Stimulated activated CD4-positive, alpha-beta T cell treated with anti-CD3 and anti-CD28 coated beads, Interleukin-4, amount 100 ng/mL, for 4 hours (primary cell): ENCODE data around the gene FOXC2.
"Not testable (repeated sequence)": the region's sequence is repeated elsewhere in the genome, so short reads cannot be mapped to it uniquely, and the experiment has no call there.

Experiments used
- DNase-seq, 2 experiments: peaks; one replicate each; pipeline ENCODE4 v3.0.0-alpha.2; 2020

The FOXC2 gene

DNA sequence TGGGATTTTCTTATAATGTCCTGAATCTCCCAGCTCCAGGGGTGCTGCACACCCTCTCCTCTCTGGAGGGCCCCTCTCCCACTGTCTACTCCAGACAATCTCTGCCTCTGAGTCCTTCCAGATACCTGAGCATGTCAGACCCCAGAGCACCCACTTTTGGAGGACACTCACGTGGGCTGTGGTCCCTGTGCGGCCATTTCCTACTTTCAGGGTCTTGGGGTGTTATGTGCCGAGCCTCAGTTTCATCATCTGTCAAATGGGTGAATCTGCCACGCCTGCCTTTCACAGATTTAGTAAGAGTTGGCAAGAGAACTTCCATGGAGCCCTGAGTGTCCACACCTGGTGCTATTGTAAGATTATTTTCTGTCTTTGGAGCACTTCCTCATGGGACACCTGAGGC, 8.0 kb downstream of the FOXC2 start:
- DNase-seq = no peak

DNA sequence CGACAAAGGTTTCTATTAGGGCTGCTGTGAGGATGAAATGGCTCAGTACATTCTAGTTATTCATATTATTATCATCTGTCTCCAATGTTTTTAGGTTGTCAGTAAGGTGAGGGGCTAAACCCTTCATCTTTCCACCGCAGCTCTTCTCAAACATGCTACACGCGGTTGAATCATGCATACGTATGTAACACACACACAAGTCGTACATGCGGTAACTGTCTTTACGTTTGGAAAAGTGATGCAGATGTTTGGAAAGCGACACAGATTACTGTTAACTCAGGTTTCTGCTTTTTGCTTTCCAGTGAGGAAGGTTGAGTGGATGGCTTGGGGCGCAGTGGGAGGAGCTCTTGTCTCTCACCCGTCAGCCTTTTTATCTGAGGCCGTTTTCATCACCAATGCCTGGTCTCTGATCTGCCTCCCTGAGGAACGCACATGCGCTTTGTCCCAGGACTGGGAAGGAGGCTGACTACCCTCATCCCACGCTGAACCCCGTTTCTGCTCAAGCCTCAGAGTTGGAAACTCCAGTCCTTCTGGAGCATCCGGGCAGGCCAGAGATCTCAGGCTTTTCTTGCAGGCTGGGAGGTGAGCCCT, 8.6 kb downstream of the FOXC2 start:
- DNase-seq = no peak

DNA sequence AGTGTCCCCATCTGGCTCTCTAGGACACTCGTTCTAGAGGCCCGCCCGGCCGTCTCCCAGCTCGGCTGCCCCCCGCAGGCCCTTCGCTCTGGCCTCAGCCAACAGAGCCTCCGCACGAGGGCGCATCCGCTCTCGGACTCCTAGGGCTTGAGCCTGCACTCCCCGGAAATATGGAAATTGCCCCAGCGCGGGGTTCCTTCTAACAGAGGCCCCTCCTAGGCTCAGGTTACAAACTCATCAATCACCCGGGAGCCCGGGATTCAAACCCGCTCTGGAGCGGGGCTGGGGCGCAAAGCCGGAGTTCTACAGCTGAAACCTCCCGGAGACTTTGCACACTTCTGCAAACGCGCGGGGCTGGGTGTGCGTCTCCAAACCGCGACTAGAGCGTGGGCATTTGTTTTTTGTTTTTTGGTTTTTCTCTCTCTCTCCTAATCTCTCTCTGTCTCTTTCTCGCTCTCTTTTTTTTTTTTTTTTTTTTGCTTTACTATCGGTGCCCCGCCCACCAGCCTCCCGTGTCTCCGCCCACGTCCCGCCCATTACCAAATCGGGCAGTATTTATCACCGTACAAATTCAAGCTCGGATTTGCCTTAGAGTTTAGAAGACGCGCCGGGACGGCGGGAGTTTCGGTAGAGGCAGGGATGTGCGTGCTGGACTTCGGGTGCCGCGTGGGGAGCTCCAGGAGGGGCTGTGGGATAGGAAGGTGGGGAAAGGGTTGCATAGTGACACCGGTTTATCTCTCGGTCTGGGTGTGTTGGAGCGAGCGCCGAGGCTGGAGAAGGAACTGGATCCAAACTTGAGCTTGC, 9.3 kb downstream of the FOXC2 start:
- peak; percentile 38 to 39 for DNase-seq

DNA sequence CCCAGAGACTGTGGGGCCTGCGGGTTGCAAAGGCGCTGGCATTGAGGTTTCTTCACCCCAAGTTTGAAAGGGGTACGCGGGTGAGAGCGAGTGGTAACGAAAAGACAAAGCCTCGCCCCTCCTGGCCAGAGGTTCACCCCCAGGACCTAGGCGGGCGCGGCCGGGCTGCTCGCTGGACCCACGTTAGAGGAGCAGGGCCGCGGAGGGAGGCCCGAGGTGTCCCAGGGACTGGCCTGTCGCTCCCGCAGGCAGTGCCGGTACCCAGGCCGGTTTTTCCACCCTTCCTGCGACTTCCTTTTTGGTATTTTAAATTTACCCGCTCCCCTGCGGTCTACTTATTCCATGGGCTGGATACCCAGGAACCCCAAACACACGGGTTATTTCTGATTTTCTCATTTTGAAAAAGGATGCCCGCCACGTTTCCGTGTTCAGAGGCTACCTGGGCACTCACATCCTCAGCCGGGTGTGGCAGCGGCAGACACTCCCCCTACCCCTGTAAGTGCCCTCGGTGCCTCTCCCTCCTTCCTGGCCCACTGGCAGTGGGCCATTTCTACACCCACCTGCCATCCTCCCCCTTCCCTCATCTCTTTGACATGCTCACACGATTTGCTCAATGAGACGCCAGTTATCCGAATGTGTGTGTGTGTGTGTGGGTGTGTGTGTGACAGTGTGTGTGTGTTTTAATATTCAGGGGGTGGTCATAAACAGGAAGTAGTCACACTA, 10.1 kb downstream of the FOXC2 start:
- no peak for DNase-seq

DNA sequence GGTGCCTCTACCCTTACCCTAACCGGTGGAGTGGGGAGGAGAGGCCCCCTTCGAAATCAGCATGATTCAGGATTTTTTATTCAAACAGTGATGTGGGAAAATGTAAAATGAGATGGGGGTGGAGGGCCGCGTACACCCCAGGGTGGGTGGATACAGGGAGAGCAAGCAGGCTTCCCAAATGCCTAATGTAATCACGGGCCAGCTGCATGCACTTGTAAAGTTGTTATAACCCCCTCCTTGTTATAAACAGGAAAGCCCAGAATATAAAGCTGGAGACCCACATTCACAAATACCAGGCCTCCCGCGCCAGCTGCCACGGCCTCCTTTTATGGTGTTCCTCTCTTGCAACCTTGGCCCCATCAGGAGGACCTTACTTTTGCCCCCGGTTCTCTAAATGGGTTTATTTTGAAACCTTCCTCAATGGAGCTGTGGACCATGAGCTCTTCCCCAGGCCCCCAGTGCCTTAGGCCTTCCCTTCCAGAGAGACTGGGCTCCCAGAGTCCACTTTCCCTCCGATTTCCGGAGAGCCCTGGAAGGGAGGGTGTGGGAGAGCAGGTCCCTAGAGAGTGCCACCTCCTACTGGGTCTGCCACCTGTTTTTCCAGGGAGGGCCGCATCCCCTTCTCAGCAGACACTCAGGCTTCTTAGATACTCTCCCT, 10.8 kb downstream of the FOXC2 start:
- no peak for DNase-seq

DNA sequence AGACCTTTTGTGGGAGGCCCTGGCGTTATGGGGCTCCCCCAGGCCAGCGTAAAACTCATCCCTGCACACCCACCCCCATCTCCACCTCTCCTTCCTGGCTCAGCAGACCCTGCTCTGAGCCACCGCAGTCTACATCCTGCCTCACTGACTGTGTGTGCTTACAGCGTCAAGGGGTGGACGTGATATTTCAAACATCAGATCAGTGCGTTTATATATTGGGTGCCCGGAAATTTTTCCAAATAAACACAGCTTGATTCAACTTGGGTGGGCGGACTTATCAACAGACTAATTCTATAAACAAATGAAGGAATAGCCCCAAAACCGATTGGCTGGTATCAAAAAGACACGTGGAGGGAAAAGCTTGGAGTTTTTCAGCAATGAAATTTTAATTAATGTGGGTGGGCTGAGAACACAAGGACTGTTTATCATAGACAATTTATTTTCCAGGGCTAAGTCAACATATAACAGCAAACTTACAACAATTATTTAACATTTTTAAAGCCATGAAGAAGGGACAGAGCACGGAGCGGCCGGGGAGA, 11.5 kb downstream of the FOXC2 start, which contains the start of gene FOXL1:
Gene FOXL1 (plus strand): TSS at position 489 of the 539 bp plus-strand sequence. CDS start 175 bp downstream, outside the sequence.
- no peak for DNase-seq

DNA sequence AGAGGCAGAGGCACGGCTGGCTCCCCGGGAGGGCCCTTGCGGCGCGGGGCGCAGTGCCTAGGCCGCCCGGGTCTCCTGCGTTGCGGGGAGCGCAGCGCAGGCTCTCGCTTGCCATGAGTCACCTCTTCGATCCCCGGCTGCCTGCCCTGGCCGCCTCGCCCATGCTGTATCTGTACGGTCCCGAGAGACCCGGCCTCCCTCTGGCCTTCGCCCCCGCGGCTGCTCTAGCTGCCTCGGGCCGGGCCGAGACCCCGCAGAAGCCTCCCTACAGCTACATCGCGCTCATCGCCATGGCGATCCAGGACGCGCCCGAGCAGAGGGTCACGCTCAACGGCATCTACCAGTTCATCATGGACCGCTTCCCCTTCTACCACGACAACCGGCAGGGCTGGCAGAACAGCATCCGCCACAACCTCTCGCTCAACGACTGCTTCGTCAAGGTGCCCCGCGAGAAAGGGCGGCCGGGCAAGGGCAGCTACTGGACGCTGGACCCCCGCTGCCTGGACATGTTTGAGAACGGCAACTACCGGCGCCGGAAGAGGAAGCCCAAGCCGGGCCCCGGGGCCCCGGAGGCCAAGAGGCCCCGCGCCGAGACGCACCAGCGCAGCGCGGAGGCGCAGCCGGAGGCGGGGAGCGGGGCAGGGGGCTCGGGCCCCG, 12.1 kb downstream of the FOXC2 start:
- no peak for DNase-seq

DNA sequence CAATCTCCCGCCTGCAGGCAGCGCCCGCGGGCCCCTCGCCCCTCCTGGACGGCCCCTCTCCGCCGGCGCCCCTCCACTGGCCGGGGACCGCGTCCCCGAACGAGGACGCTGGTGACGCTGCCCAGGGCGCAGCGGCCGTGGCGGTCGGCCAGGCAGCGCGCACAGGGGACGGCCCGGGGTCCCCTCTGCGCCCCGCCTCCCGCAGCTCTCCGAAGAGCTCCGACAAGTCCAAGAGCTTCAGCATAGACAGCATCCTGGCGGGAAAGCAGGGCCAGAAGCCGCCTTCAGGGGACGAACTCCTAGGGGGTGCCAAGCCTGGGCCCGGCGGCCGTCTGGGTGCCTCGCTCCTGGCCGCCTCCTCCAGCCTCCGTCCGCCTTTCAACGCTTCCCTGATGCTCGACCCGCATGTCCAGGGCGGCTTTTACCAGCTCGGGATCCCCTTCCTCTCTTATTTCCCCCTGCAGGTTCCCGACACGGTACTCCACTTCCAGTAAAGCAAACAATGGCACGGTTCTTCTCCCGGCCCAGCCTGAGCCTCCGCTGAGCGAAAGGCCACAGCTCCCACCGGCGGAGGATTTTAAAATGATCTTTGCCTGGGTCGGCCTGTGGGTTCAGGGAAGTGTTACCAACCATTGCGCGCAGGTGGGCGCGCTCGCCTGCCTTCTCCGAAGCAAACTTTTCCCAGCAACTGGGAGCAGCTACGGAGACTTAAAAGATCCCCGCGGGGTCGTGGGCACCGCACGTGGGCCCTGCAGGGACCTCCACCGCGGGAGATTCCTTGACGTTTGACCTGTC, 12.8 kb downstream of the FOXC2 start:
- no peak for DNase-seq

DNA sequence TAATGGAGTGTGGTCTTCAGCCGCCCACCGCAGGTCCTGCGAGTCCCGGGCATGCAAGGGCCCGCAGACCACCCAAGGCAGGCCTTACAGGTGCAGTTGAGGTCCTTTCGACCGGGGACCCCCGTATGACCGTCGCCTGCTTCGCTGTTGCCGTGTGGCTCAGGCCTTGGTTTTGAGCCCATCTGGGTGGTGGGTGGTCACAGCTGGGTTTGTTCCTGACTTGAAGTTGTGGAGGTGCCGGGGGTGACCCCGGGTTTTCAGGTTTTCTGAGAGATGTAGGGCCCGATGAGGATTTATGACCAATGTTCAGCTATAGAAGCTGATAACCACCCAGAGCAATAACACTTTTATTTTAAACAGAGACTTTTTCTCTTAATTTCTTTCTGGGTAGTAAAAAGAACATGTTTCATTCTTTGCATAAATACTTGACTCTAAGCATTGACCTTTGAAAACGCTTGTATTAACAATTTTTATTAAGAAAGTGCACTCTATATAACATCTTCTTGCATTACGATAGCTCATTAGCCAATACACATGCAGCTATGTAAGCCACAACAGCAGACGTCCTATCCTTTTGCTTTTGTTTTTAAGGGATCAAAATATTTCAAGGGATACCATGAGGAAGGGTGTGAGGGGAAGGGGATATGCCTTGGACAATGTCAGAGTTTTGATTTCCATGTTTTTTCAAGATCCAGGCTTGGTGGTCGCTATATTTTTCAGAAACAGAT, 13.6 kb downstream of the FOXC2 start:
- DNase-seq = no peak

DNA sequence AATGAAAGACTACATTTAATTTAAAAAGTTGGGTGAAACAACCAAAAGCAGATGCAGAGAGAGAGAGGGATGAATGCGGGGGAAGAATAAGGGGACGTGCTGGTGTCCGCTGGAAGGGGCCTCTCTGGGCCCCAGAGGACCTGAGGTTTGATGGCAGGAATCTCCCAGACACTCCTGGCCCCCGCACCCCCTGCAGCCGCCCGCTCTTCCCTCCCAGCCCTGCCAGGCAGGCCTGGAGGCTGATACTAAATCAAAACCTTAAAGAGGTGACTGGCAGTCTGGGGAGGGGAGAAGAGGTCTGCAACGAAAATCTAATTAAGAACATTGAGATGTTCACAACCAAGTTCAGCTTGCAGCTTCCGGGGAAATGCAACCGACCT, 14.2 kb downstream of the FOXC2 start:
- DNase-seq = no peak

DNA sequence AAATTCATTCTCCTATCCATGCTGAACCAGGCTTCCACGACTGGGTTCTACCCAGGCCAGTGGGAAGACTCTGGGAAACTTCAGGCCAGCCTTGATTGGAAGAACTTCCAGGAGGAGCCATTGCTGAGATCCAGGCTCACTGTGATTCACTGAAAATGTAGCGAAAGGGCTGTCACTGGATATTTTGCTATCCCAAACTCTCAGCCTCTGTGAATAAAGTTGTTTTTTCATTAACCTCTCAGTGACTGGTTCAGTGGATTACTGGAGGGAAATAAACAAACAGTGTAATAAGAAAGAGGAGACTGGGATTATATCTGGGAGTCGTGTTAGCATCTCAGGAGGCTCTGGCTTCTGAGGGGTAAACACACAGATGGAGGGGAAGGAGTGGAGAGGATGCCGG, 14.8 kb downstream of the FOXC2 start:
- DNase-seq = no peak

DNA sequence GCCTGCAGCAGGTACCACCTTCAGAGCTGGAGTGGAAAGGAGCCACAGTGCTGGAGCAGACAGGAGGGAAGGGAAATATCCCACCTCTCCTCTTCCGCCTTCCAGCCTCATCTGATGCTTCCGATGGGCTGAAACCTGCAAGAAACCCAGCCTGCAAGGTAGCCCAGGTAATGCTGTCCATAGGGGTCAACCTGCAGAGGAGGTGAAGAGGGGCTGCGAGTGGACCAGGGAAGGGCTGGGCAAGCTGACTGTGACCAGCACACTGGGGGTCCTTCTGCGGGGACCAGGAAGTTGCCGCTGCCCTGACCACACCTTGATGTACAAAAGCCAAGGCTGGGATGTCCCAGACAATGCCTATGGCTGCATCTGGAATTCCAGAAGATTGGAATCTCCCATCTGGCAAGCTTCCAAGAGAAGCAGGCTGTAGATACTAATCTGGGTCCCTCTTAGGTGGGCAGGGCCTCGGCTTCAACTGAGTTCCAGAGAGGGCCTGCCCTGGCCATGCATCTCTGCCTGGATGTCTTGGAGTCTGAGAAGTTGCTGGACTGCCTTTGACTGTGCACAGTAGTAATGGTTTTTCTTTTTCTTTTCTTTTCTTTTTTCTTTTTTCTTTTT, 17.5 kb downstream of the FOXC2 start:
- DNase-seq = no peak

DNA sequence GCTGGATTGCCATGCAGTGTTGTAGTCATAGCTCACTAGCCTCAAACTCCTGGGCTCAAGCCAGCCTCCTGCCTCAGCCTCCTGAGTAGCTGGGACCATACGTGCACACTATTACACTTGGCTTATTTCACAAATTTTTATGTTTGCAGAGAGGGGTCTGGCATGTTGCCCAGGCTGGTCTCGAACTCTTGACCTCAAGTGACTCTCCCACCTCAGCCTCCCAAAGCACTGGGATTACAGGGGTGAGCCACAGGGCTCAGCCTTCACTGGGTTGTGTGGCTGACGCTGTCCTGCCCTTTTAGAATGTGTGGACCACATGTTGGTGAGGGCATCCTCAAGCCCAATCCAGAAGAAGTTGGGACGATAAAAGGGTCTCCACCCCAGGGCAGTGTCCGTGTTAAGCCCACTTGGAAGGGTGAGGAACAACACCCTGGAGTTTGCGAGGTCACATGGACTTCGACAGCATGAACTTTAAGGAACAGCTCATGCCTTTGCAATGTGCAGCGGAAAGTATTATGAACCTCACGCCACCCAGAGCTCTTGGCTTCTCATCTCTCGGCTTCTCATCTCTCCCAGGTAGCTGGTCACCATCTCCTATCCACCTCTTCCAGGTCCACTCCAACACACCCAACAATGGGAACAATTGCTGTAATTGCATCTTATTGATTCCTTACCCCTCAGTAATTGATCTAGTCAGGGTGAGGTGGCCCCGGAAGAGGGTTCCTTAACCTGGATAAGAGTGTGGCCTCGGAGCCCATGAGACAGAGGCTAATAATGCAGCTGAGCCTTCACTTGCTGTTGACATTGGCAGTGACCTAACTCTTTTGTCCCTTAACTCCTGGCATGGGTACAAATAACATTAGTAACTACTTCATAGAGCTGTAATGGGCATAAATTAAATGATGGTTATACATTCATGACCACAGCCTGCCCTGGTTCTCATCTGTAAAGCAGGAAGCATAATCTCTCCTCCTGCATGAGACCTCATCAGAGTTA, 18.4 kb downstream of the FOXC2 start:
- no peak for DNase-seq

DNA sequence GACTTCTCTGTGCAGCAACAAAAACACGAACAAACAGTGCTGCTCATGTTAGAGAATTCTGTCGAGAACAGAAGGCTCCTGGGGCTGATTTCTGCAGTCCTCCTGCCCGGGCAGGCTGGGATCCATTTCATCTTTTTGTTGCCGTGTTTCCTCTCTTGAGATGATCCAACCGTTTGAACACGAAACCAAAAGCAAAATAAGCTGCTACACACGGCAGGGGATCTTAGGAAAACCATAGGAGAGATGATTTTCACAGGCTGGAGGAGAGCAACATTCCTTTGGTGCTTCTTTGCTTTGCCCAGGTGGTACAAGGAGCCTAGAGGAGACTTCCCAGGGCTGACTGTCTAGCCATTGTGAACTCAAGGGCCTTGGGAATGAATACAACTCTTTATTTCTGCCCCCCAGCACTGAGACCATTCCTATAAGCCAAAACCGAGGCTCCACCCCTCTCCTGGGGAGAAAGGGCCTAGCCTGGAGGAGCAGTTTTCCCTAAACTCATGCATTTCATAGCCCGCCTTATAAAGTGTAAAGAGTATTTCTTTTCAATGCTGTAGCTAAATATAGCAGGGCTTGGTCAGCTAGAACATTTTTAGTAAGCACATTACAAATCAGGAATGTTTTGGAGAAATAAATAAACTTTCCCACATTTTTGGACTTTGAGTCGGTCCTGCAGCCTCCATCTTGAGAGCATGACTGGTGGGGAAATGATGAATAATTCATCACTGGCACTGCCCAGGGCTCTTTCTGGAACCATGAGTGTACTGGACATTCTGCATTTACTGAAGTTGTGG, 19.4 kb downstream of the FOXC2 start:
- DNase-seq = no peak

DNA sequence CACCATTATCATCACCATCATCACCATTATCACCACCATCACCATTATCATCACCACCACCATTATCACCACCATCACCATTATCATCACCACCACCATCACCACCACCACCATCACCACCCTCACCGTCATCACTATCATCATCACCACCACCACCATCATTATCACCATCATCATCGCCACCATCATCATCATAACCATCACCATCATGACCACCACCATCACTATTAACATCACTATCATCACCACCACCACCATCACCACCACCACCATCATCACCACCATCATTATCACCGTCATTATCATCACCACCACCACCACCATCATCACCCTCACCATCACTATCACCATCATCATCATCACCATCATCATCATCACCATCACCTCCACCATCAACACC, 20.9 kb downstream of the FOXC2 start:
- no peak for DNase-seq

DNA sequence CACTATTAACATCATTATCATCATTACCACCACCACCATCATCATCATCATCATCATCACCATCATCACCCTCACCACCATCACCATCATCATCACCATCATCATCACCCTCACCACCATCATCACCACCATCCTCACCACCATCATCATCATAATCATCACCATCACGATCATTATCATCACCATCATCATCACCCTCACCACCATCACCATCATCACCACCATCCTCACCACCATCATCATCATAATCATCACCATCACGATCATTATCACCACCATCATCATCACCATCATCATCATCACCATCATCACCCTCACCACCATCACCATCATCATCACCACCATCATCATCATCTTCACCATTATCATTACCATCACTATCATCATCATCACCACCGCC, 21.3 kb downstream of the FOXC2 start:
- not testable (repeated sequence) for DNase-seq

DNA sequence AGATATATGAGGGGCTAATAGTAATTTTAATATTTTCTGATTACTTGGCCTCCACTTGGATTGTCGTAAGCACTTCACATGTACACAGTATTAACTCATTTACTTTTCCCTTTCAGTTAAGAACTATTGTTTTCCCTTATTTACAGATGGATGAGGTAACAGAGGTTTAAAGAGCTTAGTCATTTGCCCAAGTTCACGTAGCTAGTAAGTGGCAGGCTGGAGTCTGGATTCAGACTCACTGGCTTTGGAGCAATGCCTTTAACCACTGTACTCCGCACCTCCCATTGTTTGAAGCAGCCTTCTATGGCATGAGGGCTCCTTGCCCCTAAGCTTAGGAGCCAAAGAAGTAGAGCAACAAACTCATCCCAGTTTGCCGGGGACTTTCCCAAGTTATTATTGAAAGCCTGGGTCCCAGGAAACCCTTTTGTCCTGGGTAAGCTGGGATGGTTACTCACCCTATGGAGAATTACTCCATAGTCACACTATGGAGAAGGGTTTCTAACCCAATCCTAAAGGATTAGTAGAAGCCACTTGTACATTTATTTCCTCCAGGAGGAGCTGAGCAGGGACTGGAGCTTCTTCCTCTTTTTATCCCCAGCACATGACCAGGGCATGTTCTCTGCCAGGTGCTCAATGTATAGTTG, 24.0 kb downstream of the FOXC2 start:
- no peak for DNase-seq

DNA sequence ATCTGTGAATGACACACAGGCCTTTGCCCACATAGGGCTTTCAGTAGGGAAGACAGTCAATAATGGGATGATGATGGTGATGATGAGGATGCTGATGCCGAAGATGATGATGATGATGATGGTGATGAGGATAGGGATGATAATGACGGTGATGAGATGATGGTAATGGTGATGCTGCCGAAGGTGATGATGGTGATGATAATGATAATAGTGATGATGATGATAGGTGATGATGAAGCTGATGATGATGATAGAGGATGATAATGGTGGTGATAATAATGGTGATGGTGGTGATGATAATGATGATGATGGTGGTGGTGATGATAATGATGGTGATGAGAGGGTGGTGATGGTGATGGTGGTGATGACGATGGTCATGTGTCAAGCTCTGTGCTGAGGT, 24.6 kb downstream of the FOXC2 start:
- no peak for DNase-seq
